HG03521 (cell line): ENCODE results near the gene ERC1.
"Not testable (repeated sequence)": the region's sequence is repeated elsewhere in the genome, so short reads cannot be mapped to it uniquely, and the experiment has no call there.

ENCODE experiments used
- ATAC-seq: cut with Tn5 transposase; IDR thresholded peaks from one replicate; pipeline ENCODE4 v1.9.1; 2021; ENCODE audit warnings: mild to moderate bottlenecking, moderate library complexity; ENCODE audit not compliant: unreplicated experiment

The ERC1 gene

GRCh38 chr12:1020389-1020788, 29.4 kb downstream of the ERC1 start:
- no peak for ATAC-seq

- ATAC-seq: no peak
These were observed 31.3 kb downstream of the ERC1 start for GRCh38 chr12:1022032-1022970.

GRCh38 chr12:1030779-1031178, 39.8 kb downstream of the ERC1 start:
- no peak for ATAC-seq

- no peak for ATAC-seq
These were observed 43.2 kb downstream of the ERC1 start for GRCh38 chr12:1034243-1034642.

- ATAC-seq: no peak
These were observed 43.9 kb downstream of the ERC1 start for GRCh38 chr12:1034751-1035457.

- no peak for ATAC-seq
These were observed 50.5 kb downstream of the ERC1 start for GRCh38 chr12:1041478-1041877.

- ATAC-seq: no peak
These were observed 53.2 kb downstream of the ERC1 start for GRCh38 chr12:1044199-1044598.

GRCh38 chr12:1044696-1045095, 53.7 kb downstream of the ERC1 start:
- no peak for ATAC-seq

- no peak for ATAC-seq
These were observed 55.7 kb downstream of the ERC1 start for GRCh38 chr12:1046727-1047126.

- ATAC-seq: no peak
These were observed 57.1 kb downstream of the ERC1 start for GRCh38 chr12:1047898-1048660.

- ATAC-seq: no peak
These were observed 59.2 kb downstream of the ERC1 start for GRCh38 chr12:1050059-1050707.

GRCh38 chr12:1051672-1052071, 60.6 kb downstream of the ERC1 start:
- not testable (repeated sequence) for ATAC-seq

GRCh38 chr12:1053690-1054089, 62.7 kb downstream of the ERC1 start:
- no peak for ATAC-seq

GRCh38 chr12:1054117-1054870, 63.3 kb downstream of the ERC1 start:
- ATAC-seq: no peak

- no peak for ATAC-seq
These were observed 65.4 kb downstream of the ERC1 start for GRCh38 chr12:1056390-1056789.

- ATAC-seq: no peak
These were observed 67.4 kb downstream of the ERC1 start for GRCh38 chr12:1058423-1058822.

- ATAC-seq: no peak
These were observed 68.1 kb downstream of the ERC1 start for GRCh38 chr12:1059162-1059561.

- ATAC-seq: no peak
These were observed 72.8 kb downstream of the ERC1 start for GRCh38 chr12:1063852-1064251.

- no peak for ATAC-seq
These were observed 73.3 kb downstream of the ERC1 start for GRCh38 chr12:1064317-1064716.

- no peak for ATAC-seq
These were observed 74.6 kb downstream of the ERC1 start for GRCh38 chr12:1065629-1066028.
